Hepatocyte (in vitro differentiated cells): ENCODE results near the gene SYT3.
"Not testable (repeated sequence)": the region's sequence is repeated elsewhere in the genome, so short reads cannot be mapped to it uniquely, and the experiment has no call there.

Source experiments
- EZH2 ChIP-seq: fragments of 200-600 bp; sonication (generic); IDR thresholded peaks from 2 replicates; pipeline ENCODE4 v1.6.1; 2016; ENCODE audit warnings: antibody characterized with exemption, mild to moderate bottlenecking, borderline replicate concordance
- EZH2phosphoT487 ChIP-seq: fragments of 200-600 bp; sonication (generic); IDR thresholded peaks from one replicate; pipeline ENCODE4 v1.6.1; 2018; ENCODE audit warnings: antibody characterized with exemption, mild to moderate bottlenecking, low read depth, moderate library complexity; ENCODE audit not compliant: unreplicated experiment, severe bottlenecking
- TF ChIP-seq, protein P1 (sequence below): fragments of 200-600 bp; sonication (generic); IDR thresholded peaks from 2 replicates; pipeline ENCODE4 v1.5.1; 2016; ENCODE audit warnings: antibody characterized with exemption, mild to moderate bottlenecking; ENCODE audit not compliant: poor library complexity

- TF ChIP-seq, protein P1, sequence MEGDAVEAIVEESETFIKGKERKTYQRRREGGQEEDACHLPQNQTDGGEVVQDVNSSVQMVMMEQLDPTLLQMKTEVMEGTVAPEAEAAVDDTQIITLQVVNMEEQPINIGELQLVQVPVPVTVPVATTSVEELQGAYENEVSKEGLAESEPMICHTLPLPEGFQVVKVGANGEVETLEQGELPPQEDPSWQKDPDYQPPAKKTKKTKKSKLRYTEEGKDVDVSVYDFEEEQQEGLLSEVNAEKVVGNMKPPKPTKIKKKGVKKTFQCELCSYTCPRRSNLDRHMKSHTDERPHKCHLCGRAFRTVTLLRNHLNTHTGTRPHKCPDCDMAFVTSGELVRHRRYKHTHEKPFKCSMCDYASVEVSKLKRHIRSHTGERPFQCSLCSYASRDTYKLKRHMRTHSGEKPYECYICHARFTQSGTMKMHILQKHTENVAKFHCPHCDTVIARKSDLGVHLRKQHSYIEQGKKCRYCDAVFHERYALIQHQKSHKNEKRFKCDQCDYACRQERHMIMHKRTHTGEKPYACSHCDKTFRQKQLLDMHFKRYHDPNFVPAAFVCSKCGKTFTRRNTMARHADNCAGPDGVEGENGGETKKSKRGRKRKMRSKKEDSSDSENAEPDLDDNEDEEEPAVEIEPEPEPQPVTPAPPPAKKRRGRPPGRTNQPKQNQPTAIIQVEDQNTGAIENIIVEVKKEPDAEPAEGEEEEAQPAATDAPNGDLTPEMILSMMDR, result not testable (repeated sequence)
- not testable (repeated sequence) for TF ChIP-seq EZH2, EZH2phosphoT487
These were observed 21.3 kb downstream of the SYT3 start for GRCh38 chr19:50618379-50618778.
